ENCODE data around the gene MTUS2. TPM values are rescaled to one million over a fixed set of nuclear protein-coding genes. Genes with fewer than 3 reads are reported as not detected.
A peak's percentile ranks its signal among the peaks of the same experiment; 100 is the strongest.

Gene MTUS2
- total and polyA plus RNA-seq, 10 donors: 0.20 to 3.2 (median 0.85) TPM

DNA sequence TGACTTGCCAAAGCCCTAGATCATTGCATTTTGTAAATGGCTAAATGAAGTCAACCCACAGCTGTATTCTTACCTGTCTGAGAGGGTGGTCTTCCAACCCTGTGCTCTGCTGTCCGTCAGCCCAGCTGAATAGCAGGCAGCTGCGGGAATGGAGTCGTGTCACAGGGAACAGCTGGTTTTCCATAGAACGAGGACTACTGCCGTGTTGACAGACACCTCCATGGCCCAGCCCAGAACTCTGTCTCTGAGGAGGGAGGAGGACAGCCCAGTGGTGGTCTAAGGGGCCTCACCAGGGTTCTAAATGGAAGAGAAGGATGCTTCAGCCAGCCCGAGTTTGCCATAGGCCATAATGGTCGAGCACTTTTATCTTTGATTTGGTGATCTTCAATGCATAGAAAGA lies 664.7 kb downstream of the MTUS2 start:
- no peaks in the 10 kb centered on the region for H3K9me3 ChIP-seq
- WGBS, 5 donors: 86 to 92% (median 89%) methylated on average over 7 of the region's 7 CpGs
- peaks cover 0 to 9% (median 0%) of the 10 kb centered on the region in 7 donors for H3K27me3 ChIP-seq (replicated peaks in 1 of 7)
- intact Hi-C loops (cut with DNase I; ENCODE audit: low total_unique reads): no loop called here
- H3K27ac ChIP-seq: no peak overlapping the region
- no peaks in the 10 kb centered on the region for H3K36me3 ChIP-seq
- peaks cover 0 to 5% (median 0%) of the 10 kb centered on the region in 6 donors for H3K4me1 ChIP-seq
- TF ChIP-seq, protein P1, sequence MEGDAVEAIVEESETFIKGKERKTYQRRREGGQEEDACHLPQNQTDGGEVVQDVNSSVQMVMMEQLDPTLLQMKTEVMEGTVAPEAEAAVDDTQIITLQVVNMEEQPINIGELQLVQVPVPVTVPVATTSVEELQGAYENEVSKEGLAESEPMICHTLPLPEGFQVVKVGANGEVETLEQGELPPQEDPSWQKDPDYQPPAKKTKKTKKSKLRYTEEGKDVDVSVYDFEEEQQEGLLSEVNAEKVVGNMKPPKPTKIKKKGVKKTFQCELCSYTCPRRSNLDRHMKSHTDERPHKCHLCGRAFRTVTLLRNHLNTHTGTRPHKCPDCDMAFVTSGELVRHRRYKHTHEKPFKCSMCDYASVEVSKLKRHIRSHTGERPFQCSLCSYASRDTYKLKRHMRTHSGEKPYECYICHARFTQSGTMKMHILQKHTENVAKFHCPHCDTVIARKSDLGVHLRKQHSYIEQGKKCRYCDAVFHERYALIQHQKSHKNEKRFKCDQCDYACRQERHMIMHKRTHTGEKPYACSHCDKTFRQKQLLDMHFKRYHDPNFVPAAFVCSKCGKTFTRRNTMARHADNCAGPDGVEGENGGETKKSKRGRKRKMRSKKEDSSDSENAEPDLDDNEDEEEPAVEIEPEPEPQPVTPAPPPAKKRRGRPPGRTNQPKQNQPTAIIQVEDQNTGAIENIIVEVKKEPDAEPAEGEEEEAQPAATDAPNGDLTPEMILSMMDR (IDR thresholded peaks at IDR 0.05 in 8 of 11, conservative IDR thresholded peaks at IDR 0.05 in 3 of 11): no peak
- TF ChIP-seq POLR2AphosphoS5 (IDR thresholded peaks at IDR 0.05) (no peak), POLR2A (IDR thresholded peaks at IDR 0.05) (no peak)
- no peak overlapping the region for H3K4me3 ChIP-seq
- DNase-seq: peak; percentile 36

DNA sequence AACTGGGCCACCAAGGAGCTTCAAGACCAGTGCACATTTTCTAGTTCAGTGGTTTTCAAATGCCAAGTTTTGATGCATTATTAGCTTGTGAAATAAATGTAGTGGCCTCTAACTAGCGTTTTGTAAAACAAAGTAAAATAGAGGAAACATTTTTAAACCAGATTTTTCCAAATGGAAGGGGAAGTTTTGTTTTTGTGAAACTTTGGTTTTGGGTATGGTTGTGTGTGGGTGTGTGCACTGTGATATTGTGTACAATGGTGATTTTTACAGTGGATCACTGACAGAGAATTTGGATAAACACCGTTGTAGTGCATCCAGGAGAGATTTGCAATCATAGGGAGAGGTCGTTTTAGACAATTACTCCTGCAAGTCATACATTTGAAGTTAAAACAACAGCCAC lies 666.4 kb downstream of the MTUS2 start:
- WGBS, 5 donors: 56 to 71% (median 57%) methylated on average over 3 of the region's 3 CpGs
- TF ChIP-seq POLR2A (IDR thresholded peaks at IDR 0.05) (no peak), POLR2AphosphoS5 (IDR thresholded peaks at IDR 0.05) (no peak)
- TF ChIP-seq, protein P1 (IDR thresholded peaks at IDR 0.05 in 8 of 11, conservative IDR thresholded peaks at IDR 0.05 in 3 of 11): no peak
- no peak overlapping the region for H3K4me3 ChIP-seq

GRCh38 chr13:29487466-29488454 lies 667.6 kb downstream of the MTUS2 start:
- Histone ChIP-seq H3K4me1 (peaks cover 0 to 5% (median 0%) of the 10 kb centered on the region in 6 donors), H3K9me3 (no peaks in the 10 kb centered on the region), H3K27me3 (replicated peaks in 1 of 7) (peaks cover 0 to 9% (median 0%) of the 10 kb centered on the region in 7 donors), H3K4me3 (no peak overlapping the region), H3K36me3 (no peaks in the 10 kb centered on the region), H3K27ac (no peak overlapping the region)
- intact Hi-C loops (cut with DNase I; ENCODE audit: low total_unique reads): no loop called here
- no peak for TF ChIP-seq POLR2AphosphoS5 (IDR thresholded peaks at IDR 0.05)
- no peak for TF ChIP-seq POLR2A (IDR thresholded peaks at IDR 0.05)
- TF ChIP-seq, protein P1 (IDR thresholded peaks at IDR 0.05 in 8 of 11, conservative IDR thresholded peaks at IDR 0.05 in 3 of 11): no peak
- peak; percentile 47 for DNase-seq
- 81 to 89% (median 88%) methylated on average over 22 of the region's 22 CpGs for WGBS, 5 donors

More for the DNA sequence above, 666.4 kb downstream of the MTUS2 start:
- Histone ChIP-seq H3K27me3 (replicated peaks in 1 of 7) (peaks cover 0 to 9% (median 0%) of the 10 kb centered on the region in 7 donors), H3K9me3 (no peaks in the 10 kb centered on the region), H3K36me3 (no peaks in the 10 kb centered on the region), H3K4me1 (peaks cover 0 to 5% (median 0%) of the 10 kb centered on the region in 6 donors), H3K27ac (no peak overlapping the region)
- intact Hi-C loops (cut with DNase I; ENCODE audit: low total_unique reads): no loop called here
- DNase-seq: no peak
